ENCODE data around the gene CREB5.

- TF ChIP-seq CTCF (IDR thresholded peaks at IDR 0.05 in 8 of 11, conservative IDR thresholded peaks at IDR 0.05 in 3 of 11) (no peak), POLR2A (IDR thresholded peaks at IDR 0.05) (no peak), POLR2AphosphoS5 (IDR thresholded peaks at IDR 0.05) (no peak)
These were observed 461.0 kb downstream of the CREB5 start for GRCh38 chr7:28873365-28873764.

Measured in spleen (tissue), 7 donors.